ENCODE data around the gene LMLN.
"Not testable (repeated sequence)": the region's sequence is repeated elsewhere in the genome, so short reads cannot be mapped to it uniquely, and the experiment has no call there.

Gene LMLN

GRCh38 chr3:198081421-198081844, 121.4 kb downstream of the LMLN start:
- Histone ChIP-seq H3K9ac (ENCODE audit: low read depth, low read length, poor library complexity, severe bottlenecking) (no peak overlapping the region), H3K4me3 (ENCODE audit: low read length, poor library complexity, severe bottlenecking) (no peak overlapping the region), H3K9me3 (ENCODE audit: insufficient read depth, low read depth, low read length) (peaks cover 5% of the 10 kb centered on the region; the same call in 1 of the 2 replicates), H3K27me3 (ENCODE audit: insufficient read depth, low read length, poor library complexity, severe bottlenecking) (no peaks in the 10 kb centered on the region), H3K4me1 (ENCODE audit: insufficient read depth, low read length, poor library complexity, severe bottlenecking) (no peaks in the 10 kb centered on the region), H3F3A (ENCODE audit: low read depth) (no peaks in the 10 kb centered on the region), H3K9me2 (replicated peaks; ENCODE audit: low read depth, low read length) (no peaks in the 10 kb centered on the region), H3K36me3 (ENCODE audit: insufficient read depth, low read length) (no peaks in the 10 kb centered on the region), H2AFZ (ENCODE audit: low read length) (no peak overlapping the region), H3K79me2 (ENCODE audit: insufficient read depth, low read length) (no peaks in the 10 kb centered on the region), H3K4me2 (ENCODE audit: low read depth, low read length, poor library complexity, severe bottlenecking) (no peak overlapping the region), H4K20me1 (ENCODE audit: insufficient read depth, low read length, poor library complexity, severe bottlenecking) (no peaks in the 10 kb centered on the region)
- TF ChIP-seq CTCF (conservative IDR thresholded peaks at IDR 0.05; ENCODE audit: low read length): no peak
- TF ChIP-seq EZH2phosphoT487 (IDR thresholded peaks at IDR 0.05; ENCODE audit: borderline replicate concordance): no peak

- H3K27me3 ChIP-seq (ENCODE audit: insufficient read depth, low read length, poor library complexity, severe bottlenecking); H3K79me2 ChIP-seq (ENCODE audit: insufficient read depth, low read length); H4K20me1 ChIP-seq (ENCODE audit: insufficient read depth, low read length, poor library complexity, severe bottlenecking); H3K36me3 ChIP-seq (ENCODE audit: insufficient read depth, low read length); H3F3A ChIP-seq (ENCODE audit: low read depth); H3K9me3 ChIP-seq (ENCODE audit: insufficient read depth, low read depth, low read length); H3K4me1 ChIP-seq (ENCODE audit: insufficient read depth, low read length, poor library complexity, severe bottlenecking); H2AFZ ChIP-seq (ENCODE audit: low read length); H3K4me3 ChIP-seq (ENCODE audit: low read length, poor library complexity, severe bottlenecking); H3K9ac ChIP-seq (ENCODE audit: low read depth, low read length, poor library complexity, severe bottlenecking); H3K4me2 ChIP-seq (ENCODE audit: low read depth, low read length, poor library complexity, severe bottlenecking); H3K9me2 ChIP-seq (replicated peaks; ENCODE audit: low read depth, low read length): not testable (repeated sequence)
Observed at GRCh38 chr3:198082226-198082625, 122.2 kb downstream of the LMLN start.

- no peak overlapping the region for H3K9ac ChIP-seq (ENCODE audit: low read depth, low read length, poor library complexity, severe bottlenecking)
- H3K4me2 ChIP-seq (ENCODE audit: low read depth, low read length, poor library complexity, severe bottlenecking): no peak overlapping the region
- no peaks in the 10 kb centered on the region for H3K79me2 ChIP-seq (ENCODE audit: insufficient read depth, low read length)
- H3K27me3 ChIP-seq (ENCODE audit: insufficient read depth, low read length, poor library complexity, severe bottlenecking): no peaks in the 10 kb centered on the region
- no peaks in the 10 kb centered on the region for H3K4me1 ChIP-seq (ENCODE audit: insufficient read depth, low read length, poor library complexity, severe bottlenecking)
- H2AFZ ChIP-seq (ENCODE audit: low read length): no peak overlapping the region
- H3K9me2 ChIP-seq (replicated peaks; ENCODE audit: low read depth, low read length): no peaks in the 10 kb centered on the region
- H3F3A ChIP-seq (ENCODE audit: low read depth): no peaks in the 10 kb centered on the region
- no peaks in the 10 kb centered on the region for H3K36me3 ChIP-seq (ENCODE audit: insufficient read depth, low read length)
- H3K4me3 ChIP-seq (ENCODE audit: low read length, poor library complexity, severe bottlenecking): no peak overlapping the region
- no peaks in the 10 kb centered on the region for H4K20me1 ChIP-seq (ENCODE audit: insufficient read depth, low read length, poor library complexity, severe bottlenecking)
- TF ChIP-seq EZH2phosphoT487 (IDR thresholded peaks at IDR 0.05; ENCODE audit: borderline replicate concordance) (no peak), CTCF (conservative IDR thresholded peaks at IDR 0.05; ENCODE audit: low read length) (no peak)
- no peaks in the 10 kb centered on the region; the same call in 1 of the 2 replicates for H3K9me3 ChIP-seq (ENCODE audit: insufficient read depth, low read depth, low read length)
Observed at GRCh38 chr3:198088421-198088955, 128.5 kb downstream of the LMLN start.

- H4K20me1 ChIP-seq (ENCODE audit: insufficient read depth, low read length, poor library complexity, severe bottlenecking): no peaks in the 10 kb centered on the region
- H3K36me3 ChIP-seq (ENCODE audit: insufficient read depth, low read length): no peaks in the 10 kb centered on the region
- H3K79me2 ChIP-seq (ENCODE audit: insufficient read depth, low read length): no peaks in the 10 kb centered on the region
- H3K9ac ChIP-seq (ENCODE audit: low read depth, low read length, poor library complexity, severe bottlenecking): no peak overlapping the region
- H3F3A ChIP-seq (ENCODE audit: low read depth): no peaks in the 10 kb centered on the region
- no peaks in the 10 kb centered on the region for H3K9me2 ChIP-seq (replicated peaks; ENCODE audit: low read depth, low read length)
- no peaks in the 10 kb centered on the region for H3K27me3 ChIP-seq (ENCODE audit: insufficient read depth, low read length, poor library complexity, severe bottlenecking)
- no peak overlapping the region for H3K4me3 ChIP-seq (ENCODE audit: low read length, poor library complexity, severe bottlenecking)
- no peak overlapping the region for H2AFZ ChIP-seq (ENCODE audit: low read length)
- H3K4me1 ChIP-seq (ENCODE audit: insufficient read depth, low read length, poor library complexity, severe bottlenecking): no peaks in the 10 kb centered on the region
- no peak overlapping the region for H3K4me2 ChIP-seq (ENCODE audit: low read depth, low read length, poor library complexity, severe bottlenecking)
- no peaks in the 10 kb centered on the region; the same call in 1 of the 2 replicates for H3K9me3 ChIP-seq (ENCODE audit: insufficient read depth, low read depth, low read length)
- TF ChIP-seq EZH2phosphoT487 (IDR thresholded peaks at IDR 0.05; ENCODE audit: borderline replicate concordance): no peak
- TF ChIP-seq CTCF (conservative IDR thresholded peaks at IDR 0.05; ENCODE audit: low read length): no peak
Observed at GRCh38 chr3:198090795-198091332, 130.8 kb downstream of the LMLN start.
